Bronchial epithelial cell (primary cell): ENCODE results near the gene FBXL14. TPM values are rescaled to one million over a fixed set of nuclear protein-coding genes. Genes with fewer than 3 reads are reported as not detected.

Experiments used
- DNase-seq: peaks from one replicate; pipeline ENCODE4 v3.0.0-alpha.2; 2010; ENCODE audit warnings: low read depth
- FAIRE-seq: peaks from 2 replicates; lab custom pipeline; 2011; peaks lifted over from hg19 to GRCh38; lab: Jason Lieb, UNC
- H3K27me3 ChIP-seq: 2 replicates; pipeline ENCODE4 v1.5.1; 2011; ENCODE audit warnings: low read length; ENCODE audit not compliant: control insufficient read depth, insufficient read depth
- H3K36me3 ChIP-seq: 2 replicates; pipeline ENCODE4 v1.5.1; 2011; ENCODE audit warnings: low read length; ENCODE audit not compliant: control insufficient read depth, insufficient read depth
- H3K4me3 ChIP-seq: 2 replicates; pipeline ENCODE4 v1.5.1; 2011; ENCODE audit warnings: mild to moderate bottlenecking, low read depth, low read length, control low read depth
- CTCF ChIP-seq: IDR thresholded peaks from 2 replicates; pipeline ENCODE4 v1.5.1; 2011; ENCODE audit warnings: mild to moderate bottlenecking, moderate library complexity, low read length, control low read depth, inconsistent platforms; ENCODE audit not compliant: insufficient read depth, severe bottlenecking
- total RNA-seq: library from RNA; depleted of rRNA; stranded (reverse); fragments of >200 nt; gene quantifications from 2 replicates; pipeline ENCODE4 v1.2.1, GENCODE V29; 2014

The FBXL14 gene
- total RNA-seq, 1 donor from 2014 or later: 9.7 TPM

DNA sequence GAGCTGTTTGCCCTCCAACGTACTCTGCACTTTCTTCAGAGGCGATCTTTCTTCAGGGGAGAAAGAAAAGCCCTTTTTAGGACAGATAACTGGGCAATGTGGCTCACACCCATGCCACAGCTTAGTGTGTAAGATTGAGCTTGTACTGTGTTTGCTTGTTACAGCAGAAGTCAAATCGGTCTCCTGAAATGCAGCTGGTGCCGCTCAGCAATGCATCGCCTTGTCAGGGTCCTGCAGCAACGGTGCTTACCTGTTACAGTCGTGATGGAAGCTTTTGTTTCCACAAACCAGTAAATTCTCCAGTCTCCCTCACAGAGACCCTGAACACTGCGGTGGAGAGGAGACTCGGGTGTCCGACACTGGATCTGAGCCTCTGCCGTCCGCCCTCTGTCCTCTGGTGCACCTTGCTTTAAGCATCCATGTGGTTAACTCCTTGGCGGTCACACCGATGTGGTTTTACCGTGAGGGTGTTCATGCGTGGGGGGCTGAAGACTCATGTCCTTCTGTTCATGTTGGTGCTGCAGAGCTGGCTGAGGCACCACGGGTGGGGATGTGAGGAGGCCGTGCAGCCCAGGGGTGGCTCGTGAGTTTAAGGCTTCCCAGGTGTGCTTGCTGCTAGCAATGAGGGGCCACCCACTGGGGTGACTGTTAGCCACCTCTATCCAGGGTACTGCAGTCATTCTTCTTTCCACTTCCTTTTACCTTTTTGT lies 47.3 kb downstream of the FBXL14 start:
- Histone ChIP-seq H3K36me3 (no peaks in the 10 kb centered on the region), H3K27me3 (no peaks in the 10 kb centered on the region), H3K4me3 (no peak overlapping the region)
- FAIRE-seq (no peak), DNase-seq (no peak)
- no peak for TF ChIP-seq CTCF

DNA sequence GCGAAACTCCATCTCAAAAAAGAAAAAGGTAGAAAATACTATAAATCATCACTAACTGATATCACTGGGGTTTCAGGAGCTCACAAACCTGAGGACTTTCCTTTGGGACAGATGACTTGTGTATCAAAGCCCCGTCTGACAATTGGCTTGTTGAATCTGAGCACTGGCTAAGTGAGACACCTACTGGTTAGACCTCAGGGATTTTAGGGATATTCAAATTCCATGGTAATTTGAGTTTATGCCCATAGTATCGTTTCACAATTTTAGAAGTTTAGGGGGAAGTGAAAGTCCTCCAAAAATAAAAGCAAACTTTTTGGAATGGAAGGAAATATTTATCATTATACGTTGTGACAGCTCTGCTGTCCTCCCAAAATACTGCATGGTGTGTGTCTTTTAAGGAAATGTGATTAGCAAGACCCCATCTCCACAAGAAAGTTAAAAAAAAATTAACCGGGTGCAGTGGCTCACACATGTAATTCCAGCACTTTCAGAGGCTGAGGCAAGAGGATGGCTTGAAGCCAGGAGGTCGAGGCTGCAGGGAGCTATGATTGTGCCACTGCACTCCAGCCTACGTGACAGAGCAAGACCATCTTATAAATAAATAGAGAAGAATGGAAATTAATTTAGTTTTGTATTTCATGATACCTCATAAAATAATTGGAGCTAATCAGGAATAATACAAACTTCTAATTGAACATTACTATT lies 49.2 kb downstream of the FBXL14 start:
- DNase-seq (peak; percentile 27), FAIRE-seq (no peak)
- Histone ChIP-seq H3K4me3 (no peak overlapping the region), H3K36me3 (no peaks in the 10 kb centered on the region), H3K27me3 (no peaks in the 10 kb centered on the region)
- peak; percentile 14 for TF ChIP-seq CTCF

DNA sequence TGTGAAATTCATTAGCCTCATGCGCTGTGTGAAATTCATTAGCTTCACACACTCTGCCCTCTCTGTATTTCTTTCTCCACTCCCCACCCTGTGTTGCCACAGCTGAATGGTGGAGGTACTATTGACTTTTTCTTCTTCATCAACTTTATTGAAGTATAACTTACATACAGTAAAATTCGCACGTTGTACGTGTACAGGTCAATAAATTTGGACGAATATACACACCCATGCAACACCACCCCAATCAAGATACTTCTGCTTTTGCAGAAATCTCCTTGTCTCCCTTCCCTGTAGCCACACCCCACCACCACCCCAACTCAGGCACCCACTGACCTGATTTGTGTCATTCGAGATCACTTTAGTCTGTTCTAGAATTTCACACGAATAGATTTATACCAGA lies 51.8 kb downstream of the FBXL14 start:
- TF ChIP-seq CTCF: no peak
- DNase-seq (no peak), FAIRE-seq (no peak)
- Histone ChIP-seq H3K27me3 (peaks cover 8% of the 10 kb centered on the region), H3K36me3 (no peaks in the 10 kb centered on the region), H3K4me3 (no peak overlapping the region)

GRCh38 chr12:1540690-1541089 lies 53.7 kb downstream of the FBXL14 start:
- no peak overlapping the region for H3K4me3 ChIP-seq
- H3K27me3 ChIP-seq: peaks cover 16% of the 10 kb centered on the region
- DNase-seq: peak; percentile 95
- no peak for TF ChIP-seq CTCF
- FAIRE-seq: peak; percentile 82
- no peaks in the 10 kb centered on the region for H3K36me3 ChIP-seq

- no peak overlapping the region for H3K4me3 ChIP-seq
- TF ChIP-seq CTCF: no peak
These were observed 55.2 kb downstream of the FBXL14 start for GRCh38 chr12:1539135-1539534.

More at GRCh38 chr12:1539135-1539534, 55.2 kb downstream of the FBXL14 start:
- no peak for DNase-seq
- Histone ChIP-seq H3K27me3 (peaks cover 16% of the 10 kb centered on the region), H3K36me3 (no peaks in the 10 kb centered on the region)
- no peak for FAIRE-seq
